HepG2 (cell line): ENCODE data around the gene ADAMTS17. TPM values are rescaled to one million over a fixed set of nuclear protein-coding genes. Genes with fewer than 3 reads are reported as not detected.

Experiments used
- ATAC-seq: fragments of 200-7000 bp; cut with Tn5 transposase; 3 replicates; pipeline ENCODE4 v1.9.1; 2020; ENCODE audit warnings: mild to moderate bottlenecking, moderate library complexity
- BruUV-seq: library from RNA; stranded (reverse); fragments of 400-500 nt; replicated peaks from 2 replicates; lab custom pipeline; 2021; lab: Mats Ljungman, UMichigan
- CTCF ChIA-PET: fragments of 300-600 bp; formaldehyde crosslinking; extraction: SDS; loops from one replicate; lab custom pipeline; 2021; ENCODE audit warnings: low total read pairs, inconsistent platforms, low intra/inter-chr PET ratio; lab: Yijun Ruan, JAX
- POLR2A ChIA-PET: fragments of 350-600 bp; sonication (Branson Sonifier 250); formaldehyde crosslinking; loops from one replicate; lab custom pipeline; 2020; ENCODE audit warnings: antibody characterized with exemption, inconsistent platforms; lab: Yijun Ruan, JAX
- DNase-seq: peaks from one replicate; pipeline ENCODE4 v3.0.0-alpha.2; 2015; ENCODE audit warnings: low spot score
- FAIRE-seq: peaks from 3 replicates; lab custom pipeline; 2011; peaks lifted over from hg19 to GRCh38; lab: Jason Lieb, UNC
- H2AFZ ChIP-seq: one replicate; pipeline ENCODE4 v1.6.1; 2011; ENCODE audit warnings: low read length, inconsistent platforms
- H3K27ac ChIP-seq: fragments of 300-600 bp; 3 replicates; pipeline ENCODE4 v1.8.0; 2011; ENCODE audit warnings: mixed run types, mild to moderate bottlenecking, mixed read lengths, low read length, inconsistent platforms; ENCODE audit not compliant: insufficient read depth; ENCODE audit errors: extremely low read length
- H3K27me3 ChIP-seq, 2 experiments: fragments of 200-600 bp in 1 of 2; 2 replicates in 1 of 2; 3 replicates in 1 of 2; pipeline versions ENCODE4 v1.6.0 to v1.8.0; 2011; ENCODE audit warnings: low read length in 2 of 2, mild to moderate bottlenecking in 2 of 2, moderate library complexity in 2 of 2, inconsistent platforms in 1 of 2; ENCODE audit not compliant: insufficient read depth in 2 of 2, control insufficient read depth in 1 of 2
- H3K36me3 ChIP-seq, 2 experiments: fragments of 200-600 bp in 1 of 2; replicated peaks in 1 of 2; 2 replicates in 1 of 2; 3 replicates in 1 of 2; pipeline versions ENCODE4 v1.5.1 to v1.8.0; 2011; ENCODE audit warnings: low read length in 2 of 2, inconsistent platforms in 1 of 2; ENCODE audit not compliant: insufficient read depth in 2 of 2, control insufficient read depth in 1 of 2
- H3K4me1 ChIP-seq: 2 replicates; pipeline ENCODE4 v1.5.1; 2012; ENCODE audit warnings: low read length, inconsistent platforms; ENCODE audit not compliant: insufficient read depth
- H3K4me2 ChIP-seq: 2 replicates; pipeline ENCODE4 v1.6.0; 2011; ENCODE audit warnings: low read depth, low read length, inconsistent platforms
- H3K4me3 ChIP-seq, 3 experiments: fragments of 200-600 bp in 1 of 3; sonication (generic), shearing (Covaris generic) in 1 of 3; replicated peaks in 1 of 3; 2 replicates each; pipeline ENCODE4 v1.5.1; 2011 to 2016; ENCODE audit warnings: low read length in 3 of 3, inconsistent platforms in 2 of 3, low read depth in 2 of 3, mild to moderate bottlenecking in 2 of 3, control low read depth in 1 of 3, mixed read lengths in 1 of 3; ENCODE audit not compliant: insufficient read depth in 1 of 3
- H3K79me2 ChIP-seq: one replicate; pipeline ENCODE4 v1.6.1; 2011; ENCODE audit warnings: low read length, inconsistent platforms; ENCODE audit not compliant: insufficient read depth
- H3K9ac ChIP-seq: 2 replicates; pipeline ENCODE4 v1.6.0; 2011; ENCODE audit warnings: mild to moderate bottlenecking, low read depth, low read length, inconsistent platforms; ENCODE audit not compliant: insufficient read depth
- H3K9me3 ChIP-seq: 2 replicates; pipeline ENCODE4 v1.5.1; 2012; ENCODE audit warnings: mild to moderate bottlenecking, low read length
- H4K20me1 ChIP-seq: 2 replicates; pipeline ENCODE4 v1.6.0; 2011; ENCODE audit warnings: inconsistent platforms, mild to moderate bottlenecking, low read length, moderate library complexity; ENCODE audit not compliant: insufficient read depth
- EHMT2 ChIP-seq: fragments of 200-600 bp; sonication (generic); IDR thresholded peaks from 2 replicates; pipeline ENCODE4 v1.7.0; 2017; ENCODE audit warnings: antibody characterized with exemption, low read depth, low read length, borderline replicate concordance
- MAFK ChIP-seq, 2 experiments: IDR thresholded peaks in 1 of 2; conservative IDR thresholded peaks in 1 of 2; 2 replicates each; pipeline ENCODE4 v1.6.1; 2011; ENCODE audit warnings: improper control_type of control experiment in 2 of 2, low read length in 2 of 2
- NCOA5 ChIP-seq: sonication (generic); formaldehyde crosslinking; IDR thresholded peaks from 2 replicates; pipeline ENCODE4 v1.4.0; 2020; ENCODE audit warnings: missing genetic modification reagents
- PAX8 ChIP-seq: sonication (generic); formaldehyde crosslinking; IDR thresholded peaks from 2 replicates; pipeline ENCODE4 v1.8.0; 2022; ENCODE audit warnings: mild to moderate bottlenecking, missing genetic modification reagents, borderline replicate concordance
- RARG ChIP-seq: sonication (generic); formaldehyde crosslinking; IDR thresholded peaks from 2 replicates; pipeline ENCODE4 v1.4.0; 2020; ENCODE audit warnings: low read depth, mild to moderate bottlenecking, missing genetic modification reagents
- RFX3 ChIP-seq: IDR thresholded peaks from 2 replicates; pipeline ENCODE4 v1.6.1; 2016; ENCODE audit warnings: missing biosample characterization, missing genetic modification reagents
- RORA ChIP-seq: sonication (generic); formaldehyde crosslinking; IDR thresholded peaks from 2 replicates; pipeline ENCODE4 v1.5.0; 2020; ENCODE audit warnings: mild to moderate bottlenecking, missing genetic modification reagents, moderate library complexity
- SPEN ChIP-seq: sonication (generic); formaldehyde crosslinking; IDR thresholded peaks from 2 replicates; pipeline ENCODE4 v1.5.1; 2020; ENCODE audit warnings: low read depth, mild to moderate bottlenecking, missing genetic modification reagents
- TBX2 ChIP-seq: sonication (generic); formaldehyde crosslinking; IDR thresholded peaks from 2 replicates; pipeline ENCODE4 v1.5.0; 2020; ENCODE audit warnings: missing genetic modification reagents, mild to moderate bottlenecking, borderline replicate concordance
- TP53 ChIP-seq: sonication (generic); formaldehyde crosslinking; conservative IDR thresholded peaks from 2 replicates; pipeline ENCODE4 v1.4.0; 2020; ENCODE audit warnings: missing genetic modification reagents
- ZBTB2 ChIP-seq: sonication (generic); formaldehyde crosslinking; IDR thresholded peaks from 2 replicates; pipeline ENCODE4 v1.8.0; 2022; ENCODE audit warnings: low read depth, missing genetic modification reagents
- ZBTB8A ChIP-seq: sonication (generic); formaldehyde crosslinking; IDR thresholded peaks from 2 replicates; pipeline ENCODE4 v1.4.0; 2020; ENCODE audit warnings: mild to moderate bottlenecking, low read depth, missing genetic modification reagents, borderline replicate concordance
- ZMAT3 ChIP-seq: sonication (generic); formaldehyde crosslinking; conservative IDR thresholded peaks from 2 replicates; pipeline ENCODE4 v1.7.0; 2021; ENCODE audit warnings: missing genetic modification reagents
- ZNF282 ChIP-seq: fragments of 450-650 bp; IDR thresholded peaks from 2 replicates; pipeline ENCODE4 v1.6.1; 2018; ENCODE audit not compliant: partially characterized antibody
- ZNF513 ChIP-seq: sonication (generic); formaldehyde crosslinking; conservative IDR thresholded peaks from 2 replicates; pipeline ENCODE4 v1.5.0; 2020; ENCODE audit warnings: missing genetic modification reagents
- WGBS: methylation state at CpG from one replicate; pipeline ENCODE4 v1.1.6; 2017; ENCODE audit warnings: low lambda C conversion rate; 5-methylcytosine and 5-hydroxymethylcytosine counted together
- in situ Hi-C: cut with HindIII; loops from 2 replicates; pipeline ENCODE4 v1.10.0; 2017; ENCODE audit warnings: low pct_unique_long_range_greater_than_20kb; ENCODE audit not compliant: extremely low pct_ligation_motif_present
- intact Hi-C: fragments of 100-400 bp; cut with micrococcal nuclease; formaldehyde crosslinking; loops from one replicate; pipeline ENCODE4 v1.10.0; 2022; ENCODE audit not compliant: unreplicated experiment
- polyA plus RNA-seq, 8 experiments: library from polyadenylated mRNA; depleted of rRNA in 3 of 8; stranded (reverse) in 7 of 8; unstranded in 1 of 8; fragments of >200 nt; fragmentation: Illumina TruSeq in 4 of 8; extraction: Trizol in 4 of 8; gene quantifications; 2 replicates each; pipeline versions ENCODE4 v1.2.1 to v1.2.3, GENCODE V29; 2011 to 2016; ENCODE audit warnings: low read depth in 4 of 8, missing spikeins in 1 of 8, mixed read lengths in 1 of 8; ENCODE audit not compliant: insufficient read depth in 1 of 8
- total RNA-seq, 5 experiments: library from RNA; depleted of rRNA; stranded (reverse); fragments of >200 nt; fragmentation: Illumina TruSeq; extraction: Trizol; gene quantifications; 2 replicates each; pipeline ENCODE4 v1.2.3, GENCODE V29; 2016; ENCODE audit warnings: low read depth in 1 of 5

ADAMTS17 gene
- total and polyA plus RNA-seq, 2 of the 13 experiments (the other 11 are each of a cell fraction or from before 2014, with no cell fraction given): 0.02 to 0.04 TPM

- in situ Hi-C loops: no loop called here
- Histone ChIP-seq H3K4me2 (no peak overlapping the region), H3K27me3 (peaks cover 4 to 52% of the 10 kb centered on the region in 2 experiments; a peak in 3 of 5 replicates), H3K9ac (no peak overlapping the region), H3K4me3 (no peak overlapping the region), H3K27ac (no peak overlapping the region), H3K4me1 (no peaks in the 10 kb centered on the region), H2AFZ (no peak overlapping the region), H3K36me3 (no peaks in the 10 kb centered on the region), H3K79me2 (no peaks in the 10 kb centered on the region), H3K9me3 (no peaks in the 10 kb centered on the region), H4K20me1 (no peaks in the 10 kb centered on the region)
- no peak for FAIRE-seq
- 42% methylated on average over 11 of the region's 11 CpGs for WGBS
- BruUV-seq: no TSS peak
- no peak for ATAC-seq
- no peak for TF ChIP-seq PAX8 (CRISPR knock-in tag)
- TF ChIP-seq RFX3 (CRISPR knock-in tag): no peak
- no peak for TF ChIP-seq ZBTB2 (CRISPR knock-in tag)
- no peak for TF ChIP-seq SPEN
- no peak for TF ChIP-seq RARG (CRISPR knock-in tag)
- no peak for TF ChIP-seq ZNF282
- no peak for TF ChIP-seq TBX2 (CRISPR knock-in tag)
- no peak for TF ChIP-seq EHMT2
- ChIA-PET CTCF (no interaction called here), POLR2A (no interaction called here)
- DNase-seq: no peak
- intact Hi-C loops: no loop called here
Observed at GRCh38 chr15:100058458-100058857, 283.3 kb downstream of the ADAMTS17 start.

GRCh38 chr15:100057281-100057680, 284.5 kb downstream of the ADAMTS17 start:
- ChIA-PET CTCF (no interaction called here), POLR2A (no interaction called here)
- intact Hi-C loops: no loop called here
- WGBS: 18% methylated on average over 4 of the region's 8 CpGs
- H4K20me1 ChIP-seq: no peaks in the 10 kb centered on the region
- H2AFZ ChIP-seq: no peak overlapping the region
- ATAC-seq: no peak
- no peaks in the 10 kb centered on the region for H3K36me3 ChIP-seq
- H3K27me3 ChIP-seq: peaks cover 5 to 52% of the 10 kb centered on the region in 2 experiments; a peak in 3 of 5 replicates
- H3K9me3 ChIP-seq: no peaks in the 10 kb centered on the region
- in situ Hi-C loops: no loop called here
- no TSS peak for BruUV-seq
- no peak for DNase-seq
- no peak overlapping the region for H3K4me2 ChIP-seq
- H3K79me2 ChIP-seq: no peaks in the 10 kb centered on the region
- no peak overlapping the region for H3K9ac ChIP-seq
- no peaks in the 10 kb centered on the region for H3K4me1 ChIP-seq
- no peak for FAIRE-seq
- no peak overlapping the region for H3K27ac ChIP-seq
- H3K4me3 ChIP-seq: no peak overlapping the region
- TF ChIP-seq TBX2 (CRISPR knock-in tag) (no peak), NCOA5 (no peak), ZBTB8A (CRISPR knock-in tag) (no peak), TP53 (CRISPR knock-in tag) (no peak), RORA (CRISPR knock-in tag) (no peak), ZNF513 (no peak), MAFK (conservative IDR thresholded peaks at IDR 0.05 in 1 of 2, IDR thresholded peaks at IDR 0.05 in 1 of 2; ENCODE audit: low read length in 2 of 2) (no peak), ZMAT3 (CRISPR knock-in tag) (no peak)
